ENCODE data around the gene RAB9B.
"Not testable (repeated sequence)": the region's sequence is repeated elsewhere in the genome, so short reads cannot be mapped to it uniquely, and the experiment has no call there.

Gene RAB9B, protein sequence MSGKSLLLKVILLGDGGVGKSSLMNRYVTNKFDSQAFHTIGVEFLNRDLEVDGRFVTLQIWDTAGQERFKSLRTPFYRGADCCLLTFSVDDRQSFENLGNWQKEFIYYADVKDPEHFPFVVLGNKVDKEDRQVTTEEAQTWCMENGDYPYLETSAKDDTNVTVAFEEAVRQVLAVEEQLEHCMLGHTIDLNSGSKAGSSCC

DNA sequence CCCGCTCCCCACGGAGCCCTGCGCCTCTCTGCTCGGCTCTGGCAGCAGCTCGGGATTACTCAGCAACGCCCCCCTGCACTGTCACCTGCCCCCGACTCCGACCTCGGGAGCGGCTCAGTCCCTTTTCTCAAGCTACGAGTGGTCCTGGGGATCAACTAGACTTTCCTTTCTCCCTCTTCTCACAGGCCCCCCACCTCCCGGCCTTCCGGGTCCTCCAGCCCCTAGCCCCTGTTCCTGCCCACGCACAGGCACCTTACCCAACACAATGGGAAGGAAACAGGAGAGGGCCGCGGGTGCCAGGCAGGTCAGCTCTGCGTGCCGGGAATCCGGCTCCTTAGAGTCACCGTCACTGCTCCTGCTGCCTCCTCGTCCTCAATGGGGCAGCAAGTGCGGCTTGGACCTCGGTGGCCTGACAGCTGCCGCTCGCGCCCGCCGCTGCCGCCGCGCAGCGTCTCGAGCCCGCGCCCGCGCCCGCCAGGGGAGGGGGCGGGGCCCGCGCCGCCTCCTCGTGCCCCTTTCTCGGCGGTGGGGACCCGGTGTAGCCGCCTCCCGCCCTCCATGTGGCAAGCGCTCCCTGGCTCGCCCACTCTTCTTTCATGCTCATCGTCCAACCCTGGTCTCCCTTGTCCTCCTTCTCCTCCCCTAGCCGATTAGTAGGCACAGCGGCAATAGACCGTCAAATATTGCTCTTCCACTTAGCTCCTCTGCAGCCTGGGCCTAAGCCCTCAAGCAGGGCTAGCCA lies at the start of gene RAB9B:
Gene RAB9B, minus strand, starts transcription at position 455 of the 742 bp plus-strand sequence. CDS start 6,473 bp downstream, outside the sequence.
- no peak for DNase-seq (ENCODE audit: low read depth, low spot score)

DNA sequence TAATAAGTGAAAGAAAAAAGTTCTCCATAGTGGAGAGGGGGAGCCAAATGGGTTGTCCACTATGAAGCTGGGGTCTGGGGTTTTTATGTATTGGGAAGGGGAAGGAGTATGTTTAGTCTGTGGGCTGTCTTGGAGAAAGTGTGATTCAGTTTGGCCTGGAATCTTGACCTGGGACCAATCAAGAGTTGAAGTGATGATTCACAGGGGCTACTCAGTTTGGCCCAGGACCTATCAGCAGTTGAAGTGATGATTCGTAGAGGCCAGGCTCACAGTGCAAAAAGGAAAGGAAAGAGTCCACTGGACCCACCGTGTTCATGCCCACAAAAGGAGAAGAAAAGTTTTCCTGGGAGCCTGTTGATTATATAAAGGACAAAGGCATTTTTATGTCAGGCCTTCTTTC lies 47.3 kb upstream of the RAB9B start:
- DNase-seq (ENCODE audit: low read depth, low spot score): no peak

DNA sequence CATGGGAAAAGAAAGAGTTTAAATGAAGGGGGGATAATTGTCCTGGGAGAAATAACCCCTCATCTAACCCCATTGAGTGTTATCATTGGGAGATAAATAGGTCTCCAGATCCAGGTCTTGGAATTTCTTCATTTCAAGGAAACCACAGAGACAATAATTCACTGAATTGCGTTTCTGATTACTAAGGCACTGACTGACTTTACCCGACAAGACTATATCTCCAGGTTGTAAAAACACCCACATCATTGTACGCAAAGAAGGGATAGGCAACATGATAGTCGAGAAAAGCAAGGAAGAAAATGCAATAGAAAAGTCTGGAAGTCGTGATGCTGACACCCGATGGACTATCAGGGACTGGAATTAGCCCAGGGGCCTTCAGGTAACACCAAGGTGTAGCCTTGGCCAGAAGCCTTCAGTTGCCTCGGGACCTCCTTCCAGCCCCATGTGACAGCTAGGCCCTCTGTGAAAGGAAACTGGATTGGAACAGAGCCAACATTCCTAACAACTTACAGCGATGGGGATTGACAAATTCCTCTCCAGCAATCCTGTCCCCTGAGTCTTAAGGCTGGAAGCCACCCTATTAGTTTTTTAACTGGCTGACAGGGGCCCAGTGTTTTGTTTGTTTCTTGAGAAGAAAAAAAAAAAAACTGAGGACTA lies 46.5 kb upstream of the RAB9B start:
- DNase-seq (ENCODE audit: low read depth, low spot score): no peak

DNA sequence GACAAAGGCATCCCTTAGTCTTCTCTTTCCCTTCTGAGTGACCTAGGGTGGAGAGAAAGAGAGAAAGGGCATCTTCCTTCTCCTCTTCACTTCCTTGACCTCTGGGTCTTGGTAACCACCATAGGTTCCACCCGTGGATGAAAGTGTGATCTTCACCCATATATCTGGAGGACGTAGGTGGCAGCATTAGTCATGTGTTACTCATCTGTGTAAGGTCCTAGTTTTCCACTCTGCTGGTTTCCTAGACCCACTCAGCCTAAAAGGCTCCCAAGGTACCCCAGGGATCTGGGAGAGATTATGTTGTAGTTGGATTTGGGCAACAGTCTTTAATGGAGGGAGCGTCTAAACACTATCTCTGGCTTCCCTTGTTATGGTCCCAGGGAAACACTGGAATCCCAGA lies 45.5 kb upstream of the RAB9B start:
- no peak for DNase-seq (ENCODE audit: low read depth, low spot score)

DNA sequence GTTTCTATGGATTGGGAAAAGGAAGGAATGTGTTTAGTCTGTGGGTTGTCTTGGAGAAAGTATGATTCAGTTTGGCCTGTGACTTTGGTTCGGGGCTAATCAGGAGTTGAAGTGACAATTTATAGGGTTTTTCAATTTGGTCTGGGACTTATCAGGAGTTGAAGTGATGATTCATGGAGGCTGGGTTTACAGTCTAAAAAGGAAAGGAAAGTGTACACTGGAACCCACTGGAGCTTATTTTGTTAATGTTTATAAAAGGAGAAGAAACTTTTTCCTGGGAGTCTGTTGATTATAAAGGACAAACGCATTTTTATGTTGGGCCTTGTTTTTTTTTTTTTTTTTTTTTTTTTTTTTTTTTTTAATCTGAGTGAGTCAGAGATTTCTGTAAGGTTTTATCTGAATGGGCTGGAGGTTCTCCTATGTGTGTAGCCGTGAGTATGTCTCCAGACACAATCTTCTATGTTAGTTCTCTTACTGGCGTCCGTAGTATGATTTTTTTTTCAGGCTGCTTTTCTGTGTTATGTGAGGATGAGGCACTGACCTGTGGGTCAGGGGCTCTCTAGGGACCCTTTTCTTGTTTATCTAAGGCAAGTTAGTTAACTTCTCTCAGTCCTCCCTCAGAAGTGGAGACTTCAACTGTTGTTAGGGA lies 33.0 kb upstream of the RAB9B start:
- no peak for DNase-seq (ENCODE audit: low read depth, low spot score)

DNA sequence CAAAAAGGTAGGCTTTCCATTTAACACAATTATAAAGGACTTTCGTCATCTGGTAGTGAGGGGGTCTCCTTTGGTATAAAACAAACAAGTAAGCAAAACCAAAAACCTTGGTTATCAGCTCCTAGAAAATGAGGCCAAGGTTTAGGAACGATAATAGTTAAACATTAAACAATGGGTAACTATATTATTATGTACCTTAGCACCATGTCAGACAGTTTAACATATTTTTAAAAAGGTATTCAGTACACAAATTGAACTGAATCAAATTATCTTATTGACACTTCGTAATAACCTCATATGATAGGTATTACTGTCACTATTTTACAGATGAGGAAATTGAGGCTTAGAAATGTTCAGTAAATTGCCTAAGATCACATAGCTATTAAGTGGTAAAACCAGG lies 32.1 kb upstream of the RAB9B start:
- DNase-seq (ENCODE audit: low read depth, low spot score): no peak

DNA sequence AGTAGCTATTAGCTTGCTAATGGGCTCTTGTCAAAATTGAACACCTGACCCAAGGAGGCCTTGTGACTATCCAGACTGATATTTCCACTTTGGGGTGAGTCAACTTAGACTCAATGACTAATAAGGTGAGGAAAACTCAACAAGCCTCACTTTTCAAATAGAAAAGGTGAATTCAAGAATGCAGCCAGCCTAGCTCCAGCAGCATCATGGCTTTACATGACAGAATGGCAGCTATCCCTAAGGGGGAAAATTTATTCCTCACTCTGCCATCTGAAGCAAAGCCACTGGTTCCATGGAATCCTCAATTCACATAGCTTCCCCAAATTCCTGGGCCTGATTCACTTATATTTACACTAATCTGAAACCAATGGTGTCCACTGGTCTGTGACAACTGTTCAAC lies 29.1 kb upstream of the RAB9B start:
- no peak for DNase-seq (ENCODE audit: low read depth, low spot score)

DNA sequence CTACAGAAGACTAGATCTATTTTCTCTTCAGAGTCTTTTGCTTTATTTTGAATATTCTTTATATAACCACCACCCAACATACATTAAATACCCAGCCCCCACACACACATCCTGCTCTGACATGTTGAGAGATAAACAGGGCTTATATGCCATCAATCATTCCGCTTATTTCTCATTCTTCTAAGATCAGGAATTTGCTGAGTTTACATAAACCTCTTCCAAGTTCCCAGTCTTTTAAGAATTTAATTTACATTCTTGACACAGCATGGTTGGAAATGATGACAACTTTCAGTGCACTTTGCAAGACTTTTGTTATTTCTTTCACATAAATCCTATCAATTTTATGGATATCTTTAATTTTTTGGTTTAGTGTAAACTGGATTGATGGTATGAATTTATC lies 17.5 kb upstream of the RAB9B start:
- DNase-seq (ENCODE audit: low read depth, low spot score): no peak

DNA sequence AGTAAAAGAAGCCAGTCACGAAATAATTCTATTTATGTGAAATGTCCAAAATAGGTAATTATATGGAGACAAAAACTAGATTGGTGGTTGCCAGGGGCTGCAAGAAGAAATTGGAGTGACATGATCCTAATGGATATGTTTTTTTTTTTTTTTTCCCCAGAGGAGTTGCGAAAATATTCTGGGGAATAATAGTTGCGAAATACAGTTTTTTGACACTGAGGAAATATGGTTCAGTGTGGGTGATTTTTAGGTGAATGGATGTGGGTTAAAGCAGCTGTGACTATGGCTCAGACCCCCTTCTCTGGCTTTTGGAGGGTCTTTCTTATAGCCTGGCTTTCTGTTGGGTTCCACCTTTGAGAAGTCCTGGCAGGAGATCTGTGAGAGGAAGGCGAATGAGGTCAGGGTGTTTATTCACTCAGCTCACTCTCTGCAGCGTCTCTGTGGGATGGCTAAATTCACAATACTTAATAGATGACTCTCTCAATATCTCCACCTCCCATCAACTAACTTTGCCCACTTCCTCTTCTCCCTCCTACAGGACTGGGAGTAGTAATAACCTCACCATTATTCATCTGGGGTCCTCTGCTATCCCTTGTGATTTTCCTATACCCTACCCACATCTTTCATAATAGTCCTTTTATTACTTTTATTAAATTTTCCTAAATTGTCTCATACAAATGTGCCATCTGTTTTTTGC lies 15.3 kb upstream of the RAB9B start:
- DNase-seq (ENCODE audit: low read depth, low spot score): no peak

DNA sequence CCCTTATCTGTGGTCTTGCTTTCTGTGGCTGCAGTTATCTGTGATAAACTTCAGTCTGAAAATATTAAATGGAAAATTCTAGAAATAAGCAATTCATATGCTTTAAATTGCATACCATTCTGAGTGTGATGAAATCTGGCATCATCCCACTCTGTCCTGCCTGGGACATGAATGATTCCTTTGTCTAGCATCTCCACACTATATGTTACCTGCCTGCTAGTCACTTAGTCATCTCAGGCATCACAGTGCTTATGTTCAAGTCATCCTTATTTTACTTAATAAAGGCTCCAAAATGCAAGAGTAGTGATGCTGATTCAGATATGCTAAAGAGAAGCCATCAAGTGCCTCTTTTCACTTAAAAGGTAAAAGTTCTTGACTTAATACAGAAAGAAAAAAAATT lies 14.3 kb upstream of the RAB9B start:
- no peak for DNase-seq (ENCODE audit: low read depth, low spot score)

DNA sequence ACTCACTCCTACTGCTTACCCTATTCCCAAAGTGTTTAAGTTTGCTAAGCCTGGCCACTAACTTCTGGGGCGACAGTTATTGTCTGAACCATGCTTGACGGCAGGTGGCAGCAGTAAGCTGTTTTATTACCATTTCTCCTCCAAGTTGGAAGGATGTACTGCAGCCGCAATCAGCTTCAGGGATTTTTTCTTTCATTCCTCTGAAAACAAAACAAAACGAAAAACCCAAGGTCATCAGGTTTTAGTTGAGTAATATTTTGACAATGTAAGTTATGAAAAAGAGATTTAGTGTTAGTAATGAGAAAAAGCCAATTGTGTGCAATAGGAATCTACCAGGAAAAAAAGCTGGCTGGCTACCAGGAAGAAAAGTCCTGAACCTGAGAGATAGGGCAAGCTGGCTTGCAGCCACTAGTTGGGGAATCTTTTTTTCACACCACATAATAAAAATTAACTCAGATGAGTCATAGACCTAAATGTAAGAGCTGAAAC lies 13.2 kb upstream of the RAB9B start:
- peak; percentile 9 for DNase-seq (ENCODE audit: low read depth, low spot score)

DNA sequence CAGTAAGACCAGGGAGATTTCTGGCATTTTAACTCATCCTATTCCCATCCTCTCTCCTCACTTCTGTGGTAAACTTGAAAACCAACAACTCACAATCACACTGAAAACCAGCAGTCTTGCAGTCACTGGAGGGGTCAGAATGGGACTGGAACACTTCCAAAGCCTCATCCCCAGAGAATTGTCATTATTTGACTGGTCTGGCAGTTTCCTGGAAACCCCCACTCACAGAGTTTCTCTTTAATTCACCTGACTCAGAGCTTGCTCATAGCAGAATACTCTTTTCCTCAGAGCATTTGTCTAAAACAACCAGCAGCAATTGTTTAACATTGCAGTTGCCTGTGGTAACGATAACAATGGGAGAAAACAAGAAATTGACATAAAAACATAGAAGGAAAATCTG lies 7.3 kb upstream of the RAB9B start:
- DNase-seq (ENCODE audit: low read depth, low spot score): no peak

DNA sequence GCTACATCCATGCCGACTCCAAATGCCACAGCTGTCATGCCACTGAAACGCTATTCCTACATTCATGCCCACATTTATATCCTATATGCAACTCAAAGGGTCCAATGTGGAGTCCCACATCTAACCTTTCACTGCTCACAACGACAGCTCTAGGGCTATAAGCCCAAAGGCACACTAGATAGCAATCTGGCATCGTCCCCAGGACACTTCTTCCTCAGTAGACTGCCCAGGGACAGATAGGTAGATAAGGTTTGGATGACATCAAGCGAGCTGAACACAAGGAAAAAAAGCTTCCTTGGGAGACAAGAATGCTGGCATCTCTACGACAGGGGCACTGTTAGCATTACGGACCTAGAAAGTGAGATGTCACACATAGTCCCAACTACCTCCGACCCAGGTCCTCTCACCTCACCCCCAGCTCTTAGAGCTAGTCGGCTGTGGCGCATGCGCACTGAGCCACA lies 685 bp downstream of the RAB9B start:
- no peak for DNase-seq (ENCODE audit: low read depth, low spot score)

DNA sequence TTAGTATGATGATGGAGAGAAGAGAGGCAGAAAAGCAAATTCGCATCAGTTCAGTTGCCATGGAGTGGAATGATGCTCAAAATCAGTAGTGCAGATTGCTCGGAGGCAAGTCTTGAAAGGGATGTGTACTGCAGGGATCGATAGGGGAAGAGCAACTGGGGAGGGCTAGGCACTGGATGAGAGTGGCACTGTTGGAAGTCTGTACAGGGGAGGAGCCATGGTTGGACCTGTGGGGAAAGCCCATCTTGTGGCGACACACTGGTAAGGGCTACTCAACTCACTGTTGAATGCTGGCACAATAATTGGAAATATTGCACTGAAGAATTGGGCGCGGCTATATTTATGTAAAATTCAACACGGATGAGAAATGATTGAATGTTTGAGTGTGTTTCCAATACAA lies 1.2 kb downstream of the RAB9B start:
- DNase-seq (ENCODE audit: low read depth, low spot score): no peak

DNA sequence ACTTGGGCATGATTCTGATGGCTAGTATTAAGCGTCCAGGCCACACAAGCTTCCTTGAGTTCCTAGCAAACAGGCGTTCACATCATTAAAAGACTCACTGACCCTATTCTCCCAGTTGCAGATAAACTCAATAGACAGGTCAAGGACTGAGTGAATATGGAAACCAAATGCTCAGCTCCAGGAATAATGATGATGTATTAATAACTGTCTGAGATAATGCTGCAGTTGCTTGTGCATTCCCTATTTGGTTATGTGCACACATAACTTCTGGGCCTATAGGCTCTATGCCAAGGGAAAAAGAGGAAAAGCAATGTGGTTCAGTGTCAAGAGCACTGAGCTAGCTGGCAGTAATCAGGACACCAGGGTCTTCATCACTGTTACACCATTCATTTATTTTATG lies 3.5 kb downstream of the RAB9B start:
- DNase-seq (ENCODE audit: low read depth, low spot score): no peak

DNA sequence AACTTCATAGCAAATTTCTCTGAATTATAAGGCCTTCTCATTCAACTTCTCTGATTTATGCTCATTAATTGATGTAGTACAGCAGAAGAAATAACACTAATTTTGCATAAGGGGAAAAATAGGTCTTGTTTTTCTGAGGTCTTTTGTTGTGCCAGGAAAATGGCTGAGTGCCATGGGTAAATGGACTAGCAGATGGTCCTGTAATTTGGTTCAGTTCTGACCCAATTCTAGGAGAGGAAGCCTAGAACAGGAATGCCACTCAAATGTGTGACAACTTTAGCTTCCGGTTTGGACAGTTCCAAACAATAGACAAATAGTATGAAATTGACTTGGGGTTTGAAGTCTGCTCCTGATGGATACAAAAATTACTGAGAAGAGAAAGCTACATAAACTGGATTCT lies 6.2 kb downstream of the RAB9B start:
- DNase-seq (ENCODE audit: low read depth, low spot score): no peak

DNA sequence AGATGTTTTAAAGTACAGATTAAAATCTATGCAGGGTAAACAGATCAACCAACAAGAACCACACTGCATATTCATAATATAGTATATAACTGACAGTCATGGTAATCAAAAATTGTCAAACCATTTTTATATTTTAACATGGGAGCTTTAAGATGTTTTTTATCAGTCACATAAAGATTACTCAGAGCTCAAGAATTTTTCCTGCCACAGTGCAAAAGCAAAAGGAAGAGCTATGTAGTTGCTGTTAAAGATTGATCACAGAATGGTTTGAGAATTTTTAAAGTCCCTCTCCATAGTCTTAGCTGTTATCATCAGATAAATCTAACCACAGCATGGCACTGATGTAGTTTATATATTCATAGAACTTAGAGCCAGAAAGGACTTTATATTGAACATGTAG lies 8.5 kb downstream of the RAB9B start:
- no peak for DNase-seq (ENCODE audit: low read depth, low spot score)

DNA sequence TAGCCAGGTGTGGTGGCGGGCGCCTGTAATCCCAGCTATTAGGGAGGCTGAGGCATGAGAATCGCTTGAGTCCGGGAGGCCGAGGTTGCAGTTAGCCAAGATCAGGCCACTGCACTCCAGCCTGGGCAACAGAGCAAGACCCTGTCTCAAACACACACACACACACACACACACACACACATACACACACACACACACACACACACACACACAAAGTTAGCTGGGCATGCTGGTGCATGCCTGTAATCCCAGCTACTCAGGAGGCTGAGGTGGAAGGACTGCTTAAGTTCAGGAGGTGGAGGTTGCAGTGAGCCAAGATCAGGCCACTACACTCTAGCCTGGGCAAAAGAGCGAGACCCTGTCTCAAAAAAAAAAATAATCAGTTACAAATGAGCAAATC lies 11.3 kb downstream of the RAB9B start:
- not testable (repeated sequence) for DNase-seq (ENCODE audit: low read depth, low spot score)

DNA sequence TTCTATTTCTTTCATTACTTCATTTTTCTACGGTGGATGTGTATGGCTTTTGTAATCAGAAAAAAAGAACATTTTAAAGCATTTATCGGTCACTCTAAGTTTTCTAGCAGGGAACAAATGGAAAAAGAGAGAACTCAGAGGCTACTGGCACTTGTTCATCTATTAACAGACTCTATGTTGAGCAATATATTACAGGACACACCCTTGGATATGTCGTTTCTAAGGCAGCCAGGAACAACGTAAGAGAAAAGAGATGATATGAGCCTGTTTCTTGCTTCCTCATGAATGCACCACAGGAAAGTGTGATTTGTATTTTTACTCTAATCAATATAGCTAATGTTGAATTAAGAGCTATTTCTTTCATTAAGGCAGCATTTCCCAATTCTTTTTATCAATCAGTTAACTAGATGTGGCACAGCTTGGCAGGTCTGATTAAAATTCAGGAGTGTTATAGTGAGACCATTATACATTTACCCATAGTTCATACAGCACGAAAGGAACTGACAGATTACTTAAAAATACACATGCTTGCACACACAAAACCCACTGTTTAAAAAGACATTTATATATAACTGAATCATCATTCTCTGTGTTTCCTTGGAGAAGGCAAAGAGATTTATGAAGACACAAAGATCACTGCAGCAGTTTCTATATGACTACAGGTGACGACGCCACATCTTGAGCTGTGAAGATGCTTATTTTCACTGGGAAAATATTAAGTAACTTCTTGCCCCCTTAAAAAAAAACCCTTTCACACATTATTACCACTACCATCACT lies 13.0 kb downstream of the RAB9B start:
- DNase-seq (ENCODE audit: low read depth, low spot score): no peak

DNA sequence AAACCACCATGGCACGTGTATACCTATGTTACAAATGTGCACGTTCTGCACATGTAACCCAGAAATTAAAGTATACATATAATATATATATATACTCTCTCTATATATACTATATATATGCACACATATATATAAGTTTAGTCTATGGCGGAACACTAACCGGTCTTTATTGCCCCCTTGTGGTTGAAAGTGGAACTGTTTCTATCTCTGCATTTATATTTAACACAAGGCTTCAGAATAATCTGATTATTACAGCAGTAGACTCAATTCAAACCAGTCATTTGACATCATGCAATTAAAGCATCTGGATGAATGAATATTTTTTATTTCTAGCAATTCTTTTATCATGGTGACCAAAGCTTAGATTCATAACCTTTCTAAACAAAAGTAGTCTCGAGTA lies 14.6 kb downstream of the RAB9B start:
- no peak for DNase-seq (ENCODE audit: low read depth, low spot score)

DNA sequence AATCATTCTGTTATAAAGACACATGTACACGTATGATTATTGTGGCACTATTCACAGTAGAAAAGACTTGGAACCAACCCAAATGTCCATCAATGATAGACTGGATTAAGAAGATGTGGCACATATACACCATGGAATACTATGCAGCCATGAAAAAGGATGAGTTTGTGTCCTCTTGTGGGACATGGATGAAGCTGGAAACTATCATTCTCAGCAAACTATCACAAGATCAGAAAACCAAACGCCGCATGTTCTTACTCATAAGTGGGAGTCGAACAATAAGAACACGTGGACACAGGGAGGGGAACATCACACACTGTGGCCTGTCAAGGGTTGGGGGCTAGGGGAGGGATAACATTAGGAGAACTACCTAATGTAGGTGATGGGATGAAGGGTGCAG lies 15.0 kb downstream of the RAB9B start:
- not testable (repeated sequence) for DNase-seq (ENCODE audit: low read depth, low spot score)

Measured in iPS DF 19.7 (cell line).